Brain microvascular endothelial cell (primary cell): ENCODE measurements around the gene MRPL22.
"Not testable (repeated sequence)": the region's sequence is repeated elsewhere in the genome, so short reads cannot be mapped to it uniquely, and the experiment has no call there.

Source experiments
- DNase-seq: peaks from one replicate; pipeline ENCODE4 v3.0.0-alpha.2; 2020
- H3K27ac ChIP-seq: fragments of 250-450 bp; sonication (Bioruptor Pico); 2 replicates; pipeline ENCODE4 v1.5.1; 2020; ENCODE audit warnings: mild to moderate bottlenecking, moderate library complexity
- H3K27me3 ChIP-seq: fragments of 250-450 bp; sonication (Bioruptor Pico); replicated peaks from 2 replicates; pipeline ENCODE4 v1.5.1; 2020; ENCODE audit warnings: mild to moderate bottlenecking
- H3K36me3 ChIP-seq: fragments of 250-450 bp; sonication (Bioruptor Pico); replicated peaks from 2 replicates; pipeline ENCODE4 v1.5.1; 2020; ENCODE audit warnings: mild to moderate bottlenecking
- H3K4me3 ChIP-seq: 2 replicates; pipeline ENCODE4 v1.5.1; 2011; ENCODE audit warnings: low read depth, mild to moderate bottlenecking, control low read depth, low read length, moderate library complexity
- CTCF ChIP-seq: IDR thresholded peaks from 2 replicates; pipeline ENCODE4 v1.5.1; 2011; ENCODE audit warnings: low read depth, mild to moderate bottlenecking, moderate library complexity, low read length, control low read depth, inconsistent platforms; ENCODE audit errors: missing control alignments
- in situ Hi-C: cut with HindIII; loops from 2 replicates; pipeline ENCODE4 v1.10.0; 2017; ENCODE audit warnings: low sequenced_read_pairs, low pct_ligation_motif_present

The MRPL22 gene

DNA sequence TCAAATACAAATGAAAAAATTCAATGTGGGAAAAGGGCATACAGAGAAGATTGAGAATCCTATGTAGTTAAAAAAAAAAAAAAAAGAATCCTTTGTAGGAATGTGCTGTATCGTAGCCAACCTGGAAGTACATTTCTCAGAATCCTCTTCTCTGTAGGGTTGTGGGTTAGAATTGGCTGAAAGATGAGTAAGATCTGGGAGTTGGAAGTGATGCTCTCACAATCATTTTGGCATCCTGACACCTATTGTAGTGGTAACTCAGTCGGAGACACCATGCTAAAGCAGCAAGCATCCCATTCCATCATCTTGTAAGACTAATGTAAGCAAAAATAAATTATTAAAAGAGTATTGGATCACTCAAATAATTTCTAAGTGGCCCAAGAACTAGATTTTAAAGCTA, 30.6 kb downstream of the MRPL22 start:
- no peak for TF ChIP-seq CTCF
- DNase-seq = no peak
- no peaks in the 10 kb centered on the region for H3K36me3 ChIP-seq
- H3K27me3 ChIP-seq = no peaks in the 10 kb centered on the region
- in situ Hi-C loops = no loop called here
- no peak overlapping the region for H3K4me3 ChIP-seq
- H3K27ac ChIP-seq = no peak overlapping the region

- no peaks in the 10 kb centered on the region for H3K36me3 ChIP-seq
- no peak overlapping the region for H3K4me3 ChIP-seq
- H3K27me3 ChIP-seq = no peaks in the 10 kb centered on the region
- H3K27ac ChIP-seq = no peak overlapping the region
- peak; percentile 82 for TF ChIP-seq CTCF
- peak; percentile 61 for DNase-seq
- in situ Hi-C loops = no loop called here
Observed at GRCh38 chr5:154972476-154973080, 31.7 kb downstream of the MRPL22 start.

- H3K36me3 ChIP-seq, H3K27me3 ChIP-seq, H3K27ac ChIP-seq, in situ Hi-C loops, H3K4me3 ChIP-seq, DNase-seq: not testable (repeated sequence)
Observed at GRCh38 chr5:154976082-154976481, 35.2 kb downstream of the MRPL22 start.

DNA sequence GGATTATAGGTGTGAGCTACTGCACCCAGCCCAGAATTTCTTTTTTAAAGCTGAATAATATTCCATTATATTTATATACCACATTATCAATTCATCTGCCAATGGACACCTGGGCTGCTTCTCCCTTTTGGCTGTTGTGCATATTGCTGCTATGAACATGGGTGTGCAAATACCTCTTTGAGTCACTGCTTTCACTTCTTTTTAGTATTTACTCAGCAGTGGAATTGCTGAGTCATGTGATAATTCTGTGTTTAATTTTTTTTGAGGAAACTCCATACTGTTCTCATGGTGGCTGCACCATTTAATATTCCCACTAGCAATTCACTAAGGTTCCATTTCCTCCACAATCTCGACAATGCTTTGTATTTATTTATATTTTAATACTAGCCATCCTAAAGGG, 36.5 kb downstream of the MRPL22 start:
- DNase-seq = no peak
- Histone ChIP-seq H3K27me3 (no peaks in the 10 kb centered on the region), H3K36me3 (no peaks in the 10 kb centered on the region), H3K4me3 (no peak overlapping the region), H3K27ac (no peak overlapping the region)
- in situ Hi-C loops = no loop called here
- TF ChIP-seq CTCF = no peak

GRCh38 chr5:154978294-154978693, 37.4 kb downstream of the MRPL22 start:
- H3K36me3 ChIP-seq, H3K27ac ChIP-seq, H3K4me3 ChIP-seq, H3K27me3 ChIP-seq, DNase-seq, in situ Hi-C loops: not testable (repeated sequence)

- DNase-seq = no peak
- no peaks in the 10 kb centered on the region for H3K36me3 ChIP-seq
Observed at GRCh38 chr5:154984946-154985516, 44.2 kb downstream of the MRPL22 start.

More at GRCh38 chr5:154984946-154985516, 44.2 kb downstream of the MRPL22 start:
- H3K27ac ChIP-seq = no peak overlapping the region
- no peak for TF ChIP-seq CTCF
- no peak overlapping the region for H3K4me3 ChIP-seq
- in situ Hi-C loops = no loop called here
- H3K27me3 ChIP-seq = no peaks in the 10 kb centered on the region
